Stimulated activated CD8-positive, alpha-beta memory T cell treated with anti-CD3 and anti-CD28 coated beads, Interleukin-12 subunit alpha, Interleukin-12 subunit beta, amount 100 ng/mL, for 24 hours (primary cell): ENCODE measurements around the gene WDR27.
"Not testable (repeated sequence)": the region's sequence is repeated elsewhere in the genome, so short reads cannot be mapped to it uniquely, and the experiment has no call there.

Experiments used
- DNase-seq: peaks from one replicate; pipeline ENCODE4 v3.0.0-alpha.2; 2020; ENCODE audit errors: extremely low read depth

WDR27 gene

GRCh38 chr6:169709293-169709692 lies 7.5 kb upstream of the WDR27 start:
- no peak for DNase-seq

GRCh38 chr6:169707772-169708171 lies 5.9 kb upstream of the WDR27 start:
- DNase-seq, result no peak

GRCh38 chr6:169702840-169703246 lies 1.0 kb upstream of the WDR27 start:
- DNase-seq, result no peak

- DNase-seq, result no peak
Measured at GRCh38 chr6:169701311-169701953, 397 bp downstream of the WDR27 start.

- DNase-seq, result no peak
Measured at GRCh38 chr6:169700296-169700695, 1.5 kb downstream of the WDR27 start.

GRCh38 chr6:169697115-169697514 lies 4.7 kb downstream of the WDR27 start:
- DNase-seq, result not testable (repeated sequence)

GRCh38 chr6:169695131-169695530 lies 6.7 kb downstream of the WDR27 start:
- DNase-seq, result no peak

GRCh38 chr6:169692516-169692915 lies 9.3 kb downstream of the WDR27 start:
- DNase-seq, result no peak

GRCh38 chr6:169691260-169691659 lies 10.6 kb downstream of the WDR27 start:
- DNase-seq, result no peak

GRCh38 chr6:169689287-169689686 lies 12.5 kb downstream of the WDR27 start:
- no peak for DNase-seq

- no peak for DNase-seq
Measured at GRCh38 chr6:169685860-169686259, 16.0 kb downstream of the WDR27 start.

GRCh38 chr6:169684056-169684455 lies 17.8 kb downstream of the WDR27 start:
- DNase-seq, result no peak

- DNase-seq, result no peak
Measured at GRCh38 chr6:169678342-169678741, 23.5 kb downstream of the WDR27 start.

- no peak for DNase-seq
Measured at GRCh38 chr6:169677096-169677495, 24.7 kb downstream of the WDR27 start.

GRCh38 chr6:169675011-169675410 lies 26.8 kb downstream of the WDR27 start:
- no peak for DNase-seq

- DNase-seq, result no peak
Measured at GRCh38 chr6:169671563-169671962, 30.3 kb downstream of the WDR27 start.

- DNase-seq, result no peak
Measured at GRCh38 chr6:169669889-169670288, 31.9 kb downstream of the WDR27 start.

GRCh38 chr6:169669147-169669546 lies 32.7 kb downstream of the WDR27 start:
- no peak for DNase-seq

- no peak for DNase-seq
Measured at GRCh38 chr6:169668203-169668847, 33.5 kb downstream of the WDR27 start.

- DNase-seq, result no peak
Measured at GRCh38 chr6:169667716-169668115, 34.1 kb downstream of the WDR27 start.

- DNase-seq, result no peak
Measured at GRCh38 chr6:169666441-169666840, 35.4 kb downstream of the WDR27 start.

GRCh38 chr6:169665289-169665688 lies 36.5 kb downstream of the WDR27 start:
- DNase-seq, result no peak

- no peak for DNase-seq
Measured at GRCh38 chr6:169664227-169664626, 37.6 kb downstream of the WDR27 start.

GRCh38 chr6:169663468-169663867 lies 38.4 kb downstream of the WDR27 start:
- no peak for DNase-seq
